ENCODE data around the gene RPL35. TPM values are rescaled to one million over a fixed set of nuclear protein-coding genes. Genes with fewer than 3 reads are reported as not detected.
A peak's percentile ranks its signal among the peaks of the same experiment; 100 is the strongest.

RPL35 gene
- polyA plus RNA-seq, 1 of the 3 experiments (the other 2 are of a cell fraction) = 5,348 TPM

GRCh38 chr9:124852829-124853531 is 8.8 kb downstream of the RPL35 start, which contains the start of gene WDR38 (continued):
- TF ChIP-seq SMC3 (IDR thresholded peaks at IDR 0.05; ENCODE audit: low read depth, low read length) (peak; percentile 85), GATA2 (CRISPR knock-in tag; IDR thresholded peaks at IDR 0.05) (no peak), RCOR1 (IDR thresholded peaks at IDR 0.05; ENCODE audit: low read length) (0 out of 2 replicates have a peak, but pooled peaks have one; percentile 34), RFX5 (IDR thresholded peaks at IDR 0.05; ENCODE audit: low read length) (no peak), USF2 (IDR thresholded peaks at IDR 0.05; ENCODE audit: borderline replicate concordance, low read depth, low read length) (no peak), FOSL2 (IDR thresholded peaks at IDR 0.05; ENCODE audit: borderline replicate concordance, low read depth) (no peak), NRF1 (IDR thresholded peaks at IDR 0.05; ENCODE audit: low read depth, low read length) (peak; percentile 23), POLR2AphosphoS5 (IDR thresholded peaks at IDR 0.05; ENCODE audit: low read depth, low read length) (no peak), MEF2A (IDR thresholded peaks at IDR 0.05; ENCODE audit: borderline replicate concordance, low read depth) (no peak), PBX3 (IDR thresholded peaks at IDR 0.05) (peak; percentile 4; the same call in 1 of the 2 replicates), MXI1 (IDR thresholded peaks at IDR 0.05; ENCODE audit: low read depth, low read length) (peak; percentile 56; the same call in 1 of the 2 replicates), RAD21 (IDR thresholded peaks at IDR 0.05; ENCODE audit: low read length) (peak; percentile 78), REST (IDR thresholded peaks at IDR 0.05; ENCODE audit: low read depth, low read length) (no peak)
- TF ChIP-seq, protein P1, sequence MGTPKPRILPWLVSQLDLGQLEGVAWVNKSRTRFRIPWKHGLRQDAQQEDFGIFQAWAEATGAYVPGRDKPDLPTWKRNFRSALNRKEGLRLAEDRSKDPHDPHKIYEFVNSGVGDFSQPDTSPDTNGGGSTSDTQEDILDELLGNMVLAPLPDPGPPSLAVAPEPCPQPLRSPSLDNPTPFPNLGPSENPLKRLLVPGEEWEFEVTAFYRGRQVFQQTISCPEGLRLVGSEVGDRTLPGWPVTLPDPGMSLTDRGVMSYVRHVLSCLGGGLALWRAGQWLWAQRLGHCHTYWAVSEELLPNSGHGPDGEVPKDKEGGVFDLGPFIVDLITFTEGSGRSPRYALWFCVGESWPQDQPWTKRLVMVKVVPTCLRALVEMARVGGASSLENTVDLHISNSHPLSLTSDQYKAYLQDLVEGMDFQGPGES (IDR thresholded peaks at IDR 0.05; ENCODE audit: low read depth, low read length) = no peak

Measured in SK-N-SH (cell line).